ENCODE data around the gene ATP6V1F. TPM values are rescaled to one million over a fixed set of nuclear protein-coding genes. Genes with fewer than 3 reads are reported as not detected.

ATP6V1F gene
- total RNA-seq, 1 experiment from 2014 or later, result 149 TPM

DNA sequence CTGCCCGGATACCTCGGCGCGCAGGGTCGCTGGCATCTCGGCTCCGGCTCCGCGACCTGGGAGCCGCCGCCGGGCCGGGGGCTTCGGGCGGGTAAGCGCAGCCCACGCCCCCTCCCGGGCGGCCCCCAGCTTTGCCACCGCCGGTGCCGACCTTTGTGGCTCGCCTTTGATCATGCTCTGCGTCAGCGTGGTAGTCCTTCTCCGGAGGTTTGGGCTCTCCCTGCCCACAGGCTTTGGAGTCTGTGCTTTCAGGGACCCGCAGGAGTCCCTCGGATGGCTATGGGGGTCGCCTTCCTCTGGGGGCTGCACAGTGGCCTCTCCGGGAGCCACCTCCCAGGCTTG is 7.3 kb downstream of the ATP6V1F start (continued):
- TF ChIP-seq, protein P1, sequence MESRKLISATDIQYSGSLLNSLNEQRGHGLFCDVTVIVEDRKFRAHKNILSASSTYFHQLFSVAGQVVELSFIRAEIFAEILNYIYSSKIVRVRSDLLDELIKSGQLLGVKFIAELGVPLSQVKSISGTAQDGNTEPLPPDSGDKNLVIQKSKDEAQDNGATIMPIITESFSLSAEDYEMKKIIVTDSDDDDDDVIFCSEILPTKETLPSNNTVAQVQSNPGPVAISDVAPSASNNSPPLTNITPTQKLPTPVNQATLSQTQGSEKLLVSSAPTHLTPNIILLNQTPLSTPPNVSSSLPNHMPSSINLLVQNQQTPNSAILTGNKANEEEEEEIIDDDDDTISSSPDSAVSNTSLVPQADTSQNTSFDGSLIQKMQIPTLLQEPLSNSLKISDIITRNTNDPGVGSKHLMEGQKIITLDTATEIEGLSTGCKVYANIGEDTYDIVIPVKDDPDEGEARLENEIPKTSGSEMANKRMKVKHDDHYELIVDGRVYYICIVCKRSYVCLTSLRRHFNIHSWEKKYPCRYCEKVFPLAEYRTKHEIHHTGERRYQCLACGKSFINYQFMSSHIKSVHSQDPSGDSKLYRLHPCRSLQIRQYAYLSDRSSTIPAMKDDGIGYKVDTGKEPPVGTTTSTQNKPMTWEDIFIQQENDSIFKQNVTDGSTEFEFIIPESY (IDR thresholded peaks at IDR 0.05; ENCODE audit: extremely low read depth, insufficient replicate concordance, low read length), result no peak
- no peak for TF ChIP-seq SRF (IDR thresholded peaks at IDR 0.05; ENCODE audit: low read depth)

DNA sequence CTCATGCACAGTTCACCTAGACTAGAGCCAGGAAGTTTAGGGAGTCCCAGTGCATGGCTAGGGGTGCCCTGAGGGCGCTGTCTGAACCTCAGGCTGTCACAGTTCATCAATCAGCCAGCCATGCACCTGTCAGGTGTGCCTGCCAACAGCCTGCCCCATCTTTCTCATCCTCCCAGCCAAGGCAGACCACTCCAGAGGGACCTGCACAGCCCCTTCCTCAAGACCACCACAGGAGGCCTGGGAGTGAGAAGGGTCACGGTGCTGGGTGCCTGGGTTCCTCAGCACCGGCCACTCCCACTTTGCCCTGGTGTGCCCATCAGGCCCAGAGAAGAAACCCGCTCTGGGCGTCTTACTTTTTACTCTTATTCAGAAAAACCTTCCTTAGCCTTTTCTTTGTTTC is 8.4 kb downstream of the ATP6V1F start:
- RAD21 ChIA-PET (ENCODE audit: low non-redundant PET in 1 of 2, low total read pairs in 2 of 2, uncharacterized antibody in 2 of 2, unreplicated experiment in 2 of 2), result no interaction called here
- CTCF ChIA-PET, result interaction anchor here (1.0 to 1.7 kb wide), 3 partner anchors 8 to 12 kb away, joined by 3 to 8 read pairs (median 4); partner anchors contain the start of gene ATP6V1F
- BruUV-seq (replicated peaks), result no TSS peak
- TF ChIP-seq, protein P1 (IDR thresholded peaks at IDR 0.05; ENCODE audit: extremely low read depth, insufficient replicate concordance, low read length), result no peak
- Histone ChIP-seq H3K9ac (ENCODE audit: low read length) (no peak overlapping the region), H2AFZ (ENCODE audit: low read depth, low read length, poor library complexity, severe bottlenecking) (no peak overlapping the region), H3K4me2 (ENCODE audit: low read length) (no peak overlapping the region), H3K27ac (ENCODE audit: low read depth, low read length) (no peak overlapping the region), H3K9me2 (ENCODE audit: insufficient read depth) (no peaks in the 10 kb centered on the region), H3K27me3 (ENCODE audit: insufficient read depth, low read length) (no peaks in the 10 kb centered on the region), H3K79me2 (ENCODE audit: insufficient read depth, low read length) (no peaks in the 10 kb centered on the region), H4K20me1 (ENCODE audit: insufficient read depth) (no peaks in the 10 kb centered on the region), H3K36me3 (ENCODE audit: control insufficient read depth in 1 of 2, insufficient read depth in 2 of 2, low read length in 2 of 2) (no peaks in the 10 kb centered on the region), H3K9me3 (ENCODE audit: control insufficient read depth in 1 of 2, insufficient read depth in 1 of 2, low read depth in 1 of 2, low read length in 2 of 2) (no peaks in the 10 kb centered on the region), H3K4me1 (ENCODE audit: control insufficient read depth in 1 of 2, insufficient read depth in 2 of 2, low read length in 2 of 2) (peaks cover 33 to 70% of the 10 kb centered on the region in 2 experiments), H3K4me3 (replicated peaks in 1 of 2; ENCODE audit: low read depth in 1 of 2, low read length in 2 of 2) (no peak overlapping the region)
- POLR2A ChIA-PET, result no interaction called here
- DNase-seq (ENCODE audit: low read depth, low spot score) (no peak), ATAC-seq (no peak)
- intact Hi-C loops (cut with micrococcal nuclease), result no loop called here
